Adipocyte (in vitro differentiated cells): ENCODE results near the gene NDST1.

Experiments used
- DNase-seq: peaks from one replicate; pipeline ENCODE4 v3.0.0-alpha.2; 2015; ENCODE audit warnings: low read depth
- H3K27me3 ChIP-seq: replicated peaks from 2 replicates; pipeline ENCODE4 v1.7.0; 2013; ENCODE audit warnings: mild to moderate bottlenecking, low read length, moderate library complexity; ENCODE audit not compliant: control insufficient read depth, insufficient read depth
- H3K36me3 ChIP-seq: 2 replicates; pipeline ENCODE4 v1.7.0; 2013; ENCODE audit warnings: low read length, mild to moderate bottlenecking, moderate library complexity; ENCODE audit not compliant: control insufficient read depth, insufficient read depth, severe bottlenecking
- H3K4me1 ChIP-seq: 2 replicates; pipeline ENCODE4 v1.7.0; 2013; ENCODE audit warnings: mild to moderate bottlenecking, low read length, moderate library complexity; ENCODE audit not compliant: control insufficient read depth, insufficient read depth
- H3K4me3 ChIP-seq: 2 replicates; pipeline ENCODE4 v1.7.0; 2013; ENCODE audit warnings: mild to moderate bottlenecking, low read length, moderate library complexity
- H3K9ac ChIP-seq: 2 replicates; pipeline ENCODE4 v1.7.0; 2013; ENCODE audit warnings: mild to moderate bottlenecking, low read length, moderate library complexity
- H3K9me3 ChIP-seq: 2 replicates; pipeline ENCODE4 v1.7.0; 2013; ENCODE audit warnings: mild to moderate bottlenecking, low read length, moderate library complexity; ENCODE audit not compliant: control insufficient read depth

Gene NDST1

GRCh38 chr5:150595466-150596031, 87.6 kb downstream of the NDST1 start:
- no peaks in the 10 kb centered on the region for H3K9me3 ChIP-seq
- H3K36me3 ChIP-seq, result no peaks in the 10 kb centered on the region
- H3K4me3 ChIP-seq, result no peak overlapping the region
- H3K9ac ChIP-seq, result no peak overlapping the region
- no peak for DNase-seq
- H3K4me1 ChIP-seq, result peaks cover 8% of the 10 kb centered on the region
- peaks cover 35% of the 10 kb centered on the region for H3K27me3 ChIP-seq

- no peak overlapping the region for H3K9ac ChIP-seq
- peaks cover 32% of the 10 kb centered on the region for H3K27me3 ChIP-seq
- no peak overlapping the region for H3K4me3 ChIP-seq
- H3K36me3 ChIP-seq, result no peaks in the 10 kb centered on the region
- no peaks in the 10 kb centered on the region for H3K9me3 ChIP-seq
- H3K4me1 ChIP-seq, result no peaks in the 10 kb centered on the region
- DNase-seq, result peak; percentile 47
These were observed 88.4 kb downstream of the NDST1 start for GRCh38 chr5:150596313-150596712.

- H3K36me3 ChIP-seq, result no peaks in the 10 kb centered on the region
- no peak overlapping the region for H3K4me3 ChIP-seq
- H3K9me3 ChIP-seq, result no peaks in the 10 kb centered on the region
- DNase-seq, result no peak
- no peaks in the 10 kb centered on the region for H3K4me1 ChIP-seq
- H3K9ac ChIP-seq, result no peak overlapping the region
- H3K27me3 ChIP-seq, result peaks cover 31% of the 10 kb centered on the region
These were observed 88.9 kb downstream of the NDST1 start for GRCh38 chr5:150596826-150597225.

- Histone ChIP-seq H3K27me3 (peaks cover 22% of the 10 kb centered on the region), H3K36me3 (no peaks in the 10 kb centered on the region), H3K9me3 (no peaks in the 10 kb centered on the region), H3K4me3 (no peak overlapping the region), H3K4me1 (no peaks in the 10 kb centered on the region), H3K9ac (no peak overlapping the region)
- DNase-seq, result no peak
These were observed 90.1 kb downstream of the NDST1 start for GRCh38 chr5:150598006-150598405.

DNA sequence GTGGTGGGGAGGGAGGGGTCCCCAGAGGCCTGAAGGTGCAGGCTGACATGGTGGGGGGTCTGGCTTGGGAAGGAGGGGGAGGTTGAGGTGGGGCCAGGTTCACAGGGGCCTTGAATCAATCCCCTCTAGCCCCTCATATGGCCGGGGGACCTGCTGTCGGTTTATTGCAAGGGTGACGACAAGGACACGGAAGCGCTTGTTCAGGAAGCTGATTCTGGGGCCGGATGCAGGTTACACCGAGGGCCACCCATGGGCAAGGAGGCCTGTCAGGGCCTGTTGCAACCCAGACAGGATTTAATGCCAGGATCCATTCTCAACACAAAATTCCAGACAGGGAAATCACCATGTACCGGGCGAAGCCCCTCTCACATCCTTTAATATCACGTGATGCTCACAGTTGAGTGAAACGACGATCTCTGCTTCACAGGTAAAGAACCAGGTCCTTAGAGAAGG, 90.9 kb downstream of the NDST1 start:
- no peak for DNase-seq
- no peaks in the 10 kb centered on the region for H3K9me3 ChIP-seq
- no peaks in the 10 kb centered on the region for H3K36me3 ChIP-seq
- no peak overlapping the region for H3K4me3 ChIP-seq
- H3K4me1 ChIP-seq, result no peaks in the 10 kb centered on the region
- H3K27me3 ChIP-seq, result peaks cover 16% of the 10 kb centered on the region
- H3K9ac ChIP-seq, result no peak overlapping the region

DNA sequence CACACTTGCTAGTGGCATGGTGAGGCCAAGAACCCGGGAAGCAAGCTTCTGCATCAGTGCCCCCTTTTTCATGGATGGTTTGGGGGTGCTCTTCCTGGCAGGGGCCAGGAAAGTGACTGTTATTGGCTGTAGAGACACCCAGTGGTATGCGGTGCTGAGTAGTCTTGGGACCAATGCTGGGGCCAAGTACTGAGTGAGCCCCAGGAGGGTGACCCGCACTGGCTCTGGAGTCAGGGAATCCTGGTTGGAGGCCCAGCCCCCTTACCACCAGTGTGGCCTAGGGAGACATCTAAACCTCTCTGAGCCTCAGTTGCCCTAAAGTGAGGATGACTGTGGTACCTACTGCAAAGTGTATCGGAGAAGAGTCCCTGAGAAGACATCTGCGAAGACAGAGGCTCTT, 91.3 kb downstream of the NDST1 start:
- Histone ChIP-seq H3K4me3 (no peak overlapping the region), H3K9ac (no peak overlapping the region)

GRCh38 chr5:150599917-150600511, 92.1 kb downstream of the NDST1 start:
- H3K36me3 ChIP-seq, result no peaks in the 10 kb centered on the region
- no peak overlapping the region for H3K9ac ChIP-seq
- no peaks in the 10 kb centered on the region for H3K9me3 ChIP-seq
- H3K4me3 ChIP-seq, result no peak overlapping the region
- peaks cover 7% of the 10 kb centered on the region for H3K27me3 ChIP-seq
- DNase-seq, result peak; percentile 77
- no peaks in the 10 kb centered on the region for H3K4me1 ChIP-seq

More for the DNA sequence above, 91.3 kb downstream of the NDST1 start:
- no peak for DNase-seq
- H3K36me3 ChIP-seq, result no peaks in the 10 kb centered on the region
- H3K4me1 ChIP-seq, result no peaks in the 10 kb centered on the region
- peaks cover 12% of the 10 kb centered on the region for H3K27me3 ChIP-seq
- H3K9me3 ChIP-seq, result no peaks in the 10 kb centered on the region

DNA sequence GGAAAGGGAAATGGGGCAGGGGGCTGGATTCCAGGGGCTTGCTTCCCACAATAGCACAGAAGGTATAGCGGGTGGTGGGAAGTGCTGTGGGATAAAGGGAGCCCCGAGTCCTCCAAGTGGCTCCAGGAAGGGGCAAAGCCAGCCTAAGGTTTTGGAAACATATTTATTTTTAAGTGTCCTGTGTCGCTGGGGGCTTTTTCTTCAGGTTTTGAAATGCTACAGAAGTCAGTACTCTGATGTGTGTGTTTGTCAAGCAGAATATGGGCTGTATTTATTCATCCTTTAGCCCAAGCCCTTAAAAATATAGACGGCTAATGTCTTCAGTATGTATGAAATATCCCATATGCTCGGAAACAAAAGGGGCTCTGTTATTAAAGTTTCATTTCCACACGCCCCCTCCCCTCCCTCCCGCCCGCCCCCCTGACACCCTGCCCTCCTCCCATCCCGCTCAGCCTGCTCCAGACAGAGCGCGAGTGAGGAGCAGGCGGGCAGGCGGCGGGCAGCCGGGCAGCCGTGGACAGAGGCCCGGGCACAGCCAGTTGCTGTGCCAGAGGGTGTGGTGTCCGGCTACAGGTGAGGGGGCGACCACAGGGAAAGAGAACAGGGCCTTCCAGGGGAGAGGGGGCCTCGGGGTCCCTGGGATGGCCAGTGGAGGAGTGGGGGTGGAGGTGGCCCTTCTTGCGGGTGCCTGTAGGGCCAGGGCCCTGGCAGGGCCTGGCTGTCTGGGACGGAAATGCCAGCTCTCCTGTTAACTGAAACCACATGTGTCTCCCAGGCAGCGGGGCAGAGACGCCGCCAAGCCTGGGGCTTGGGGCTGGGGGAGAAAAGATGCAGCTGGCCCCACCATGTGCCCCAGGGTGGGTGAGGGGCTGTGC, 92.9 kb downstream of the NDST1 start:
- Histone ChIP-seq H3K9ac (no peak overlapping the region), H3K27me3 (peaks cover 13% of the 10 kb centered on the region), H3K4me1 (no peaks in the 10 kb centered on the region), H3K36me3 (no peaks in the 10 kb centered on the region), H3K4me3 (no peak overlapping the region), H3K9me3 (no peaks in the 10 kb centered on the region)
- DNase-seq, result peak; percentile 75

GRCh38 chr5:150601491-150602345, 93.8 kb downstream of the NDST1 start:
- Histone ChIP-seq H3K9ac (no peak overlapping the region), H3K27me3 (peaks cover 13% of the 10 kb centered on the region), H3K4me1 (no peaks in the 10 kb centered on the region), H3K4me3 (no peak overlapping the region), H3K9me3 (no peaks in the 10 kb centered on the region), H3K36me3 (no peaks in the 10 kb centered on the region)
- DNase-seq, result no peak

DNA sequence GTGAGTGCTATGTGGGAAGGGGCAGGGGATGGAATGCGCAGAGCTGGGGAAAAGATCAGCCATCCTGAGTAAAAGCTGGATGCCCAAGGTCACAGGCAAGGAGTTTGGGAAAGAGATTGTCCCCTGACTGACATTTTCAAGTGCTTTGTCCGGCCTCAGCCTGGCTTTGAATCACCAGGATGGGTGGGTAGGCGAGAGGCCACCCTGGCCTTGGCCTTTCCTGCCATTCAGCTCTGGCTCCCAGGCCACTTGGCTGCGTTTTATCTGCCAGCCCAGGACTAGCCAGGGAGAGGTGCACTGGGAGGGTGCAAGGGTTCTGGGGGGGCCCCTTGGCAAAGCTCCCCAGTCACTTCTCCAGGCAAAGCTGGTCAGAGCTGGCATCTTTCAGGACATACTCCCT, 95.1 kb downstream of the NDST1 start:
- Histone ChIP-seq H3K36me3 (no peaks in the 10 kb centered on the region), H3K4me3 (no peak overlapping the region), H3K4me1 (no peaks in the 10 kb centered on the region), H3K9ac (no peak overlapping the region), H3K27me3 (peaks cover 13% of the 10 kb centered on the region), H3K9me3 (no peaks in the 10 kb centered on the region)
- DNase-seq, result no peak

GRCh38 chr5:150603491-150603890, 95.6 kb downstream of the NDST1 start:
- no peaks in the 10 kb centered on the region for H3K36me3 ChIP-seq

More at GRCh38 chr5:150603491-150603890, 95.6 kb downstream of the NDST1 start:
- Histone ChIP-seq H3K4me1 (no peaks in the 10 kb centered on the region), H3K27me3 (peaks cover 13% of the 10 kb centered on the region), H3K9ac (no peak overlapping the region), H3K4me3 (no peak overlapping the region), H3K9me3 (no peaks in the 10 kb centered on the region)
- no peak for DNase-seq
